Retinal pigment epithelial cell (primary cell): ENCODE data around the gene MTA2.
A peak's percentile ranks its signal among the peaks of the same experiment; 100 is the strongest.

Experiments
- DNase-seq: peaks from one replicate; pipeline ENCODE4 v3.0.0-alpha.2; 2010; ENCODE audit warnings: low read depth
- H3K4me3 ChIP-seq: 2 replicates; pipeline ENCODE4 v1.5.1; 2011; ENCODE audit warnings: mild to moderate bottlenecking, low read length, control low read depth, moderate library complexity
- TF ChIP-seq, protein P1 (sequence below): conservative IDR thresholded peaks from 2 replicates; pipeline ENCODE4 v1.5.1; 2011; ENCODE audit warnings: low read depth, low read length, control low read depth, inconsistent platforms

MTA2 gene

GRCh38 chr11:62577046-62577714 lies 24.5 kb downstream of the MTA2 start:
- H3K4me3 ChIP-seq, result no peak overlapping the region
- DNase-seq, result no peak
- TF ChIP-seq, protein P1, sequence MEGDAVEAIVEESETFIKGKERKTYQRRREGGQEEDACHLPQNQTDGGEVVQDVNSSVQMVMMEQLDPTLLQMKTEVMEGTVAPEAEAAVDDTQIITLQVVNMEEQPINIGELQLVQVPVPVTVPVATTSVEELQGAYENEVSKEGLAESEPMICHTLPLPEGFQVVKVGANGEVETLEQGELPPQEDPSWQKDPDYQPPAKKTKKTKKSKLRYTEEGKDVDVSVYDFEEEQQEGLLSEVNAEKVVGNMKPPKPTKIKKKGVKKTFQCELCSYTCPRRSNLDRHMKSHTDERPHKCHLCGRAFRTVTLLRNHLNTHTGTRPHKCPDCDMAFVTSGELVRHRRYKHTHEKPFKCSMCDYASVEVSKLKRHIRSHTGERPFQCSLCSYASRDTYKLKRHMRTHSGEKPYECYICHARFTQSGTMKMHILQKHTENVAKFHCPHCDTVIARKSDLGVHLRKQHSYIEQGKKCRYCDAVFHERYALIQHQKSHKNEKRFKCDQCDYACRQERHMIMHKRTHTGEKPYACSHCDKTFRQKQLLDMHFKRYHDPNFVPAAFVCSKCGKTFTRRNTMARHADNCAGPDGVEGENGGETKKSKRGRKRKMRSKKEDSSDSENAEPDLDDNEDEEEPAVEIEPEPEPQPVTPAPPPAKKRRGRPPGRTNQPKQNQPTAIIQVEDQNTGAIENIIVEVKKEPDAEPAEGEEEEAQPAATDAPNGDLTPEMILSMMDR, result no peak

DNA sequence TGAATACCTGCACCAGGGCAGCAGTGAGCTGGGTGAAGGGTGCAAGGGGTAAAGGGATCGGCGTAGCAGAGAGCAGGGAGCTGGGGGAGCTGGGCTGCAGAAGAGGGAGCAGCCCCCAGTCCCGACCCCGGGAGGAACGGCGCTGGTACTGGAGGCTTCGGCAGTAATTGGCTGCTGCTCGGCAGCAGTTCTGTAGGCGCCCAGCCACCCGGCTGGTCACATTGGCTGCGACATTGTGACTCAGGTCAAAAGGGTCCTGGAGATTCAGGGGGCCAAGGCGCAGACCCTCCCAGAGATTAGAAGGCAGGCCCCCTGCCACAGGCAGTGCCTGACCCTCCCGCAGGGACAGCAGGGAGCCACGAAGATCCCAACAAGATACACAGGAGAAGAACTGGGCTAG lies 25.8 kb downstream of the MTA2 start:
- no peak overlapping the region for H3K4me3 ChIP-seq
- DNase-seq, result no peak
- TF ChIP-seq, protein P1, result no peak

DNA sequence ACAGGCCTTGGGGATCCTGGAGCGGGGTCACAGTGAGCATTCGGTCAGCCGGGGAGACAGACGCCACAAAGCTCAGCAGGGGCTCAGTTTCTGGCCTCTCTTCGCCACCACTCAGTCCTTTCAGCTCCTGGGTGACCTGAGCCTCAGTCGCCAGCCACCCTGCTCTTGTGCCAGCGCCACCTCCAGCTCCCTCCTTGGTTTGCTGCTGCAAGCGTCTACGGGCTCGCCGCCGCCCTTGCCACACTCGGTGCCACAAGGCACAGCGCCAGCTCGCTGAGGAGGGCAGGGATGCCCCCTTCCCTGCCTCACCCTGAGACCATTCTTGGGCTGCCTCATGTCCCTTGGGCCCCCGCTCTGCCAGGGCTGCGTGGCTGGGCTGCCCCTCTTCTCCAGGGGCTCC lies 26.5 kb downstream of the MTA2 start:
- DNase-seq, result no peak
- TF ChIP-seq, protein P1, result no peak
- H3K4me3 ChIP-seq, result peak overlapping the region; percentile 74

DNA sequence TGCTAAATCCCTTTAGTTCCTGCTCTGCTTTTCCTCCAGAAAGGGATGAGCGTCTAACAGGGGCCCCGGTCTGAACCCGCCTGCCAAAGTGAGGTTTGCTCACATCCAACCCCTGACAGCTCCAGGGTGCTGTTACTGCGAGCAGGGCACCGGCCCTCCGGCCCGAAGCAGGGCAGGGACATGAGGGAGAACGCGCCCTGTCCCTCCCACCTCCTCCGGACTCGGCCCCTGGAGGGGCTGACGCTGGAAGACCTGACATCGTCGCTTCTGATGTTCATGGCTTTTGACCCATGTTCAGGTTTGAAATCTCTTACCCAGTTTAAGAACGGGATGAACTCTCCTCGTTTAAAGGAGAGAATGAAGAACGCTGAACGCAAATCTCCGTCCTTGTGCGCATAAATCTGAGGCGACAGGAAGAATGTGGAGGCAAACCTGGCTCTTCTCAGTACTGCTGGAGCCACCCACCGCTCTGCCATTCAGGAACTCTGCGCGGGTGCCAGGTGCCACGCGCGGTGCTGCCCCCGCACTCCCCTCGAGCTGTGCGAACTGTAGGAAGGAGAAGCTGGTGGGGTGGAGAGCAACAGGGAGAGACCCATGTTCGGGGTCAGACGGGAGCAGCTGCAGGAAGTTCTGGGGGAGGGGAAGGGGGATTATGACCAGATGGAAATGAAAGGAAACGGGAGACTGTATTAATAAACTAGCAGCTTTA lies 27.1 kb downstream of the MTA2 start:
- peak overlapping the region; percentile 74 for H3K4me3 ChIP-seq
- no peak for DNase-seq
- TF ChIP-seq, protein P1, result no peak

GRCh38 chr11:62573592-62574362 lies 27.9 kb downstream of the MTA2 start, which contains the start of gene EEF1G:
Gene EEF1G (minus strand): TSS chr11:62573891. CDS start chr11:62573842, 49 bp downstream.
- TF ChIP-seq, protein P1, result no peak
- DNase-seq, result peak; percentile 99
- H3K4me3 ChIP-seq, result peak within 1 kb of the TSS; percentile 85

DNA sequence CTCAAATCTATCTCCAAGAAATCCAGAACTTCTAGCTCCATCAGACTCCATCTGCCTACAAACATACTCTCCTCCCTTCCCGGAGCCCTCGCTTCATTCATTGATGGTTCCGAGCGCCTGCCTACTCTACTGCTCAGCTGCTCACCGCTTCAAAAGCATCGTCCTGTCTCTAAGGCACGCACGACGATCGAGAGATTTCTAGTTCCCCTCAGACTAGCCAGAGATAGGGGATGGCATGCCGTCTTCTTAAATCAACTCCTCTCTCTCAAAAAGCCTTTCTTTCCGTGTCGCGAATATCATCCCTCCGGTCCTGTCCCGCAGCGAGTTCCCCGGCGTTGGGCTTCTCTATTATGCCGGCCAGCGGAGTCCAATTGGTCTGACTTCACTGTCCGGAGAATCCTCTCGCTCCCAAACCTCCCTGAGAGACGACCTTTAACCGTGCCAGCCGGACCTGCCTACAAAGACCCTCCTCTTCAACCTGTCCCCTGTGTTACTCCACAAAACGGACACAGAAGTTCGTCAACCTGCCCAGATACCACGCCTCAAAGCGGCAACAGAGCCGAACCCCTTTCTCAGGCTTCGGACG lies 28.6 kb downstream of the MTA2 start:
- peak overlapping the region; percentile 85 for H3K4me3 ChIP-seq
- no peak for DNase-seq
- TF ChIP-seq, protein P1, result no peak
